NCI-H524 (cell line): Measurements from ENCODE around the gene SYCP3.

Source experiments
- DNase-seq, 2 experiments: peaks; one replicate each; lab custom pipeline; 2025; lab: John Stamatoyannopoulos, UW

Gene SYCP3

GRCh38 chr12:101738920-101739665 lies at the start of gene SYCP3:
SYCP3 (minus strand) TSS chr12:101739462; CDS start chr12:101737935, 1,527 bp downstream.
- DNase-seq, result no peak

GRCh38 chr12:101785671-101786070 lies 46.4 kb upstream of the SYCP3 start:
- DNase-seq, result no peak

- no peak for DNase-seq
Measured at GRCh38 chr12:101784376-101784775, 45.1 kb upstream of the SYCP3 start.

DNA sequence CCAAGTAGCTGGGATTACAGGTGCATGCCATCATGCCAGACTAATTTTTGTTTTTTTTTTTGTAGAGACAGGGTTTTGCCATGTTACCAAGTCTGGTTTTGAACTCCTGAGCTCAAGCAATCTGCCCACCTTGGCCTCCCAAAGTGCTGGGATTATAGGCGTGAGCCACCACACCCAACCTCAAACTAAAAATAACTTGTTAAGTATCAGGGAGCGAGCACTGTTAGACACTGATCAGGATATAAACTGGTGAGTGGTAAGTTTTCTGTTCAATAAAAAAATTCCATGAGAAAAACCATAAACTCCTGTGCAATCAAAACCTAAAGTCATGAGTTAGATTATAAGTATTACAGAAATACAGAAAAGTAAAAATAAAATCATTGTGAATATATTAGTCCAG lies 44.6 kb upstream of the SYCP3 start:
- DNase-seq, result no peak

DNA sequence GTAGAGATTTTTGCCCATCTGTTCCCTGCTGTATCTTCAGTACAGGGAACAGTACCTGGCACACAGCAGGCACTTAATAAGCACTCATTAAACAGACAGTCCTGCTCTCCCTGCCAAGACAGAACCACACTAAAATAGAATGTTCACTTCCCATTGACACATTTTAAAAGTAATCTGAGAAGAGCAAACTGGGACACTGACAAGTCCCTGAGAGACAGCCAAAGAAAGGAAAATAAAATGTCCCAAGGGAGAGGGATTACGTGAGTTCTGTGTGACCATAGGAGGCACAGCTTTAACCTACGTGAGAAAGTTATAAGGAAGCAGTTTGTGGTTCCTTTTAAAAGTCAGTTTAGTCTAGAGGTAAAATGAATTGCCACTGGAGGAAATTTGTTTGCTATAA lies 43.9 kb upstream of the SYCP3 start:
- DNase-seq, result no peak

DNA sequence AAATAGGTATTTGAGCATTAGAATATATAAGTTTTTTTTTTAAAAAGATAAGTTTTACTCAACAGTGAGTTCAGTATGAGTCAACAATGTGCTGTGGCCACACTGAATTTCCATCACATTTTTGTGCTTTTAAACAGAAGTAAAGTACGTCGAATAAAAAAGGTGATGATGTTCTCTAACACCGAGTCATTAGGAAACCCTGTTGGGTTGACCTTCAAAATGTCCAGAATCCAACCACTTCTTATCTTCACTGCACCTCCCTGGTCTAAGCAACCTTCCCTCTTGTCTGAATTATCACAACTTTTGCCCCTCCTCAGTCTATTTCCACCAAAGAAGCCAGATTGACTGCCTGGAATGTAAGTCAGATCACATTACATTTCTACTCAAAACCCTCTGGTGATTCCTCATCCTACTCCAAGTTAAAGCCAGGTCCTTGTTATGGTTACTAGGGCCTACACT lies 43.0 kb upstream of the SYCP3 start:
- no peak for DNase-seq

DNA sequence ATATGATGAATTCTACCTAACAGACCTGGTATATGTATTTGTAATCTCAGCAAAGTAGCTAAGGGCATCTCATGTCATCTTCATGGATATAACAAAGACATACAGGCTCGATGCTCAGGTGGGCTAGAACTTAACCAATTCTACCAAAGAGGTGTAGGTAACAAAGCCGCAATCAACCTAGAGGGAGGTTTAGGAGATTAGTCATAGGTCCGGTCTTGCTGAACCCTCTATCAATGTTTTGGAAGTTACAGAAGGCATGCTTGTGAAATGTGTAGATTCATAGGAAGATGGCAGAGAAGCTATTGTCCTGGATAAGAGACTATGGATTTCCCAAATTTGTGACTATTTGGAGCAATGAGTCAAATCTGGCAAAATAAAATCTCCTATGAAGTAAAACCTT lies 42.6 kb upstream of the SYCP3 start:
- no peak for DNase-seq

DNA sequence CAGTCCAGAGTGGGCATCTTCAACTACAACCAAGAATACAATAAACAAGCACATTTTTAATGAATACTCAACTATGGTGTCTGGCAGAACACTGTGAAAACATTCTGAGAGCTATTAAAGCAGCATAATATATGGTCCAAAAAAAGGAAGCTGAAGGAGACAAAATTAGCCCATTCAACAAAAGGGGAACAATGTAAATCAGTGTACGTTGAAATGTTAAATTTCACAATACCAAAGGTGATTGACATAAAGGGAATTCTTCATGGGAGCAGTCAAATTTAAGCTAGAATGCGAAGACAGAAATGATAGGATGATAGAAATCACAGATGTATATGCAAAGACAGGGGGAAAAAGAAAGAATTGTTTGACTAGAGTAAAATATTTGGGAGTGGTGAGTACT lies 41.3 kb upstream of the SYCP3 start:
- DNase-seq, result no peak

DNA sequence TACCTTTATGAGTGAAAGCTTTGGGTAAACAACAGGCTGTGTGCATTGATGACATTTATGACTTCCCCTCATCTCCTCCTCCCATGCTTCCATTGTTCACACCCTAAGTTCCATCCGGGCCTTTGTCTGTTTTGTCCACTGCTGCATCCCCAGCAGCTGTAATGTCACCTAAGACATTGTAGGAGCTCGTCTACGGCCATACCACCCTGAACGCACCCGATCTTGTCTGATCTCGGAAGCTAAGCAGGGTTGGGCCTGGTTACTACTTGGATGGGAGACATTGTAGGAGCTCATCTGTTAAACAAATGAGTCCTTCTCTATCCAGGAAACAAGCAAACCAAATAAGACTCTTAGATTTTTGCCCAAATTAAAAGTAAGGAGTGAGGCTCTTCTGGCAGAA lies 40.4 kb upstream of the SYCP3 start:
- no peak for DNase-seq

GRCh38 chr12:101779200-101779599 lies 39.9 kb upstream of the SYCP3 start:
- no peak for DNase-seq

DNA sequence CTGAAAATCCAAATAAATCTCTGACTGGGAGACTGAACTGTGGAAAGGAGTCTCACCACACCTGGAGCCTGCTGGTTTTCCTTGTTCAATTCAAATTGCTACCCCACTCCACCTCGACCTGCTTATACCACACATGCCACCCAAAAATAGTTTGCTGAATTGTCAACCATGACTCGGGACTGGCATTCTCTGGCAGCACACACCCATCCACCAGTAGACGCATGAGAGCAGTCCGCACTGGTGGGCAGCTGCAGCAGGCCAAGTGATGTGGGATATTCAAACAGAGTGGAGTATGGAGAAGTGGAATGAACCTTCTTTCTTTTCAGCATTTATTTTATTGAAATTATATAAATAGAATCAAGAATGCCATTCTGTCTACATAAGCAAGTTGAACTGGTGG lies 38.7 kb upstream of the SYCP3 start:
- DNase-seq, result no peak

DNA sequence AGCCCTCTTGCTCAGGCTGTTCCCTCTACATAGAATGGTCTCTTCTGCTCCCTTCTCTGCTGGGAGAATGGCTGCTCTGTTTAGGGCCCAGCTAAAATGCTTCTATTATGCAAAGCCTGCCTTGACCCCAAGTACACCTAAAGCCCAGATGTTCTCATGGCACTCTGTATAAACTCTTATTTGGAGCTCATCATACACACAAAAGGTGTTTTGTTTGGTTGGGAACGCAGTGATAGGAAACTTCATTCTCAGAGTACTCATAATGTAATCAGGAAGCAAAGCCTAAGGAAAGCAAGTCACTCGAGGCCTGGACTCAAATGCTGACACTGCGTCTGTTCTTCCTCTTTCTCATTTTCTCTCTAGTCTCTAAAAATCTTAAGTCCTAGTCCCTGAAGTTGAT lies 38.2 kb upstream of the SYCP3 start:
- no peak for DNase-seq

GRCh38 chr12:101775816-101776215 lies 36.6 kb upstream of the SYCP3 start:
- no peak for DNase-seq

DNA sequence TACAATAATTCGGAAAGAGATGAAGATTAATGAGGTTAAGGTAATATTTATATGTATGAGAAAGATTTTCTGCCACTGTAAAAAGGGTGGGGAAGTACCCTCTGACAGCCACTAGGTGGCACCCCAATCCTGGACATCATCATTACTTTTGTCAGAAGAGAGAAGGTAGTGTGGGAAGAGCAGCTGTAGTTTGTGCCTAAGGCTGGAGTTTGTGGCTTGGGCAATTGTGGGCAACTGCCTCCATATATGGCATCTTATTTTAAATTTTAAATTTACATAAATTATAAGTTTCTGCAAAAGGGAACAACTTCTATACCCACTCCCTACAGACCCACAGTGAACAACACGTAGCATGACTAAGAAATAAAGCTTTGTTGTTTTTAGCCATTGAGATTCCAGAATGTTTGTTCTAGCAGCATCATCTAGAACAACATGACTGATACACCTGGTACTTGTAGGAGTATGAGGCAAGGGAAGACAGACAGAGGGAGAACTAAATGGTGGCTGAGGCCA lies 34.4 kb upstream of the SYCP3 start:
- DNase-seq, result peak; percentile 24 to 53

GRCh38 chr12:101772012-101772775 lies 32.9 kb upstream of the SYCP3 start:
- no peak for DNase-seq

DNA sequence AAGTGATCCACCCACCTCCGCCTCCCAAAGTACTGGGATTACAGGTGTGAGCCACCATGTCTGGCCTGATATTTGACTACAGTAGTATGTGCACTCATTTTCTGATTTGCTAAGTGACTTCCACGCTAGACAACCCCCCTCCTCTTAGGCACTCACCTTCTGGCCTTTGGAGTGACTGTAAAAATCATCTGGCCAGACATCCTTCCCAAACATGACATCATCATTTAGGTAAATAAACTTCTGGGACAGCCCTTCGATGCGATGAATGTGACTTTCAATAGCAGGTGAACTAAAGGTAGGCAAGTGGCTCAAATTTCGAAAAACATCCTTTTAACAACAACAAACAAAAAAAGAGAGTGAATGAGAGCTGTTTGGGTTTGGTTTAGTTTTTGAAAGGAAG lies 30.6 kb upstream of the SYCP3 start:
- no peak for DNase-seq

DNA sequence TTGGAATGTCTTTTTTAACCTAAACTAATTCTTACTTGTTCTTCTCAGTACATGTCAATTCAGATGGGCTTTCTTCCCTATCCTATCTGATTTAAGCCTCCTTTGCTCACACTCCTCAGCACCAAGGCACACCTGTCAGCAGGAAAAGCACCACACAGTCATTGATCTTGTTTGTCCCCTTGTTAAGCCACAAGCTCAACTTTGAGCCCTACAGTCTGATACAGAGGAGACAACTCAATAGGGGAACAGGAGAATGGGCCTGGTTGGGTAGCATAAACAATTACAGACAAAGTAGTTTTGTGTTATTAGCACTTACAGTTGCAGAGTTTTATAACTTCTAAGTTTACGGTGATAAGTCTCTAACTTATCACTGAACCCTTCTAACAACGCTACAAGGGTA lies 29.5 kb upstream of the SYCP3 start:
- no peak for DNase-seq

- no peak for DNase-seq
Measured at GRCh38 chr12:101767537-101767936, 28.3 kb upstream of the SYCP3 start.

- no peak for DNase-seq
Measured at GRCh38 chr12:101764051-101764792, 25.0 kb upstream of the SYCP3 start.

- no peak for DNase-seq
Measured at GRCh38 chr12:101763246-101763931, 24.1 kb upstream of the SYCP3 start.

- no peak for DNase-seq
Measured at GRCh38 chr12:101761781-101762180, 22.5 kb upstream of the SYCP3 start.

DNA sequence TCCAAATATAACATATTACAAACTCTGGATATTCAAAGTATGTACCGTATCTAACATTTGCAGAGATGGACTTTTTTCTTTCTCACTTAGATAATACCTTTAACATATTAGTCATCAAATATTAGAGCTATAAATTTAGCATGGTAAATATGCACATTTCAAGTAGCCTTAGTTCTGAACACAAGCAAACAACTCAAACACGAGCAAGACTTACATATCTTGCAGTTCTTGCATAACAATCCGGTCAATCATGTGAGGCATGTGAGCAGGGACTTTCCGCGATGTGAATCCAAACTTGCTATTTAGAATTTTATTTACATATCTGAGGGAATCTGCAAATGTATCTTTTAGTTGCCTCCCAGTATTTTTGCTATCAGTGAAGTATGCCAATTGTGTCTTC lies 22.1 kb upstream of the SYCP3 start:
- no peak for DNase-seq
